ENCODE measurements around the gene SIRT2. TPM values are rescaled to one million over a fixed set of nuclear protein-coding genes. Genes with fewer than 3 reads are reported as not detected.
"Not testable (repeated sequence)": the region's sequence is repeated elsewhere in the genome, so short reads cannot be mapped to it uniquely, and the experiment has no call there.

The SIRT2 gene
- total RNA-seq, 1 donor from 2014 or later, result 40.3 TPM

DNA sequence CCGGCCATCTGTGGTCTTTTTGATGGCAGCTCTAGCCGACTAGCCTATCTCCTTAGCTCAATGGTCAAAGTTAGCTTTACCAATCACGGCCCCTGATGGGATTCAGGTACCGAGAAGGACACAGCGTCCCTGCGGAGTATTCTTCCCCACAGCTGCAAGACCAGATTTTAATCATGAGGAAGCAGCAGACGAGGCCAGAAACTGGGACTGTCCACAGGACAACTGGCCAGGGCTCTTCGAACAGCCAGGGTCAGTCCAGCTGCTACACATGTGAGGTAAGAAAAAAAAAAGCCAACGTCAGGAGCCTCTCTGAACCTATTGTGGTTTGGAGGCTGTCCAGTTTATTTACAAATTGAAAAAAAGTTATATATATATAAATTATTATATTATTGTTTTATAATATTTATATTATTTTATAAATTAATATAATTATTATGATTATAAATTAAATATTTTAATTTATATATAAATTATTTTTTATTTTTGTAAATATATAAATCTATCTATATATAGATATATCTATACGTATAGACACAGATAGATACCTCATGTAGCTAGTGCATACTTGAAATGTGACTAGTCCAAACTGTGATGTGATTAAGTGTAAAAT is 32.1 kb downstream of the SIRT2 start:
- ATAC-seq, result no peak

DNA sequence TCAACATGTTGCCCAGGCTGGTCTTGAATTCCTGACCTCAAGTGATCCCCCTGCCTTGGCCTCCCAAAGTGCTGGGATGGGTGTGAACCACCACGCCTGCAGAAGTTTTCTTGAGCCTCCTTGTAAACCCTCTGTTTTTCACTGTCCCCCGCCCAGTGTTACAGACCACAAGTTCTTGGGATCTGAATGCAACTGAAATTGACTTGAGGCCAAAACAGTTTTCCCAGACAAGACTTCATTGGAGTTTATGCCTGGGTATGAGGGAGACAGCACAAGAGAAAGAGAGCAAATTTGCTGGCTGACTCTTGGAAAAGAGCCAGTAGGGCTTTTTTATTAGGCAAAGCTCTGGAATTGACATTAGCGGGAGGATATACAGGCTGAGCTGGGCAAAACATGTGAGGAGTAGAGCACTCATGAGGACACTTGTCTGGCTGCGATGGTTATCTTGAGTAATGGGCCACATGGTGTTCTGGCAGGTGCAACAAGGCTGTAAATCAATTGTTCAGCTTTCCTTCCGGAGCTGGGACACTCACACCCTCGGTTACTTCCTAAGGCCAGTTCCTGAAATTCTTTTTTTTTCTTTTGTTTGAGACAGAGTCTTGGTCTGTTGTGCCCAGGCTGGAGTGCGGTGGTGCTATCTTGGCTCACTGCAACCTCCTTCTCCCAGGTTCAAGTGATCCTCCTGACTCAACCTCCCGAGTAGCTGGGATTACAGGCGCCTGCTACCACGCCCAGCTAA is 36.9 kb downstream of the SIRT2 start:
- peak; percentile 56 for ATAC-seq

DNA sequence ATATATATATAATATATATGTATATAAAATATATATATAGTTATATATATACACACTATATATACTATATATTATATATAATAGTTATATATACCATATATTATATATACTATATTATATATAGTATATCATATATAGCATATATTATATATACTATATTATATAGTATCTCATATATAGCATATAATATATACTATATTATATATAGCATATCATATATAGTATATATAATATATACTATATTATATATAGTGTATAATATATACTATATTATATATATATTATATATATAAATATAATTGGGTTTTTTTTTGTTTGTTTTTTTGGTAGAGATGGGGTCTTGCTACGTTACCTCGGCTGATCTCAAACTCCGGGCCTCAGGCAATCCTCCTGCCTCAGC is 38.0 kb downstream of the SIRT2 start:
- ATAC-seq, result no peak

DNA sequence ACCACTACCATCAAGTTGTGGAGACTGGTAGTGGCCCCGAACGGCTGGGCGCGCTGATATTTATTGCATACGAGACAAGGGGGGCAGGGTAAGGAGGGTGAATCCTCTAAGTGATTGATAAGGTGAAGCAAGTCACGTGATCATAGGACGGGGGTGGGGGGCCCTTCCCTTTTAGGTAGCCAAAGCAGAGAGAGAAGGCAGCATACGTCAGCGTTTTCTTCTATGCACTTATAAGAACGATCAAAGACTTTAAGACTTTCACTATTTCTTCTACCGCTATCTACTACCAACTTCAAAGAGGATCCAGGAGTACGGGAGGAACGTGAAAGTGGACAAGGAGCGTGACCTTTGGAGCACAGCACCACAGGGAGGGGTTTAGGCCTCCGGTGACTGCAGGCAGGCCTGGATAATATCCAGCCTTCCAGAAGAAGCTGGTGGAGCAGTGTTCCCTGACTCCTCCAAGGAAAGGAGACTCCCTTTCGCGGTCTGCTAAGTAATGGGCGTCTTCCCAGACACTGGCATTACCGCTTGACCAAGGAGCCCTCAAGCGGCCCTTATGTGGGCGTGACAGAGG is 39.7 kb downstream of the SIRT2 start:
- ATAC-seq, result not testable (repeated sequence)

DNA sequence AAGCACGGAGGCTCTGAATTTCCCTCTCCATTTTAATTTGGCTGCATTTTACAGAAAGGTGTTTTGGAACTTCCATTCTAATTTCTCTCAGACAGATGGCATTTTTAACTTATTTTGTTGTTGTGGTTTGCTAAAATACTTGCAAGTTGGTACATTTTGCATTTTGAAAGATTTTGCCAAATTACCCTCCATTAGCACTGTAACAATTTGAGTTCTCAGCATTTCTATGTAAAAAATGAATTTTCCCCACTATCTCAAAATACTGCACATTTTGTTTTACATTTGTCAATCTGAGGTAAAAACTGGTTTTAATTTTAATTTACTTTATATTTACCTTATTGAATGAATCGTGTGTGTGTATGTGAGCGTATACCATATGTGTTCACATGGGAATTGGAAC is 42.6 kb downstream of the SIRT2 start:
- no peak for ATAC-seq

DNA sequence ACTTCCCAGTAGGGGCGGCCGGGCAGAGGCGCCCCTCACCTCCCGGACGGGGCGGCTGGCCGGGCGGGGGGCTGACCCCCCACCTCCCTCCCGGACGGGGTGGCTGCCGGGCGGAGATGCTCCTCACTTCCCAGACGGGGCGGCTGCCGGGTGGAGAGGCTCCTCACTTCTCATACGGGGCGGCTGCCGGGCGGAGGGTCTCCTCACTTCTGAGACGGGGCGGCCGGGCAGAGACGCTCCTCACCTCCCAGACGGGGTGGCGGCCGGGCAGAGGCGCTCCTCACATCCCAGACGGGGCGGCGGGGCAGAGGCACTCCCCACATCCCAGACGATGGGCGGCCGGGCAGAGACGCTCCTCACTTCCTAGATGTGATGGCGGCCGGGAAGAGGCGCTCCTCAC is 43.7 kb downstream of the SIRT2 start:
- not testable (repeated sequence) for ATAC-seq

DNA sequence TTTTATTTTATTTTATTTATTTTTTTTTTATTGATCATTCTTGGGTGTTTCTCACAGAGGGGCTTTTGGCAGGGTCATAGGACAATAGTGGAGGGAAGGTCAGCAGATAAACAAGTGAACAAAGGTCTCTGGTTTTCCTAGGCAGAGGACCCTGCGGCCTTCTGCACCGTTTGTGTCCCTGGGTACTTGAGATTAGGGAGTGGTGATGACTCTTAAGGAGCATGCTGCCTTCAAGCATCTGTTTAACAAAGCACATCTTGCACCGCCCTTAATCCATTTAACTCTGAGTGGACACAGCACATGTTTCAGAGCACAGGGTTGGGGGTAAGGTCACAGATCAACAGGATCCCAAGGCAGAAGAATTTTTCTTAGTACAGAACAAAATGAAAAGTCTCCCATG is 44.5 kb downstream of the SIRT2 start:
- ATAC-seq, result not testable (repeated sequence)

DNA sequence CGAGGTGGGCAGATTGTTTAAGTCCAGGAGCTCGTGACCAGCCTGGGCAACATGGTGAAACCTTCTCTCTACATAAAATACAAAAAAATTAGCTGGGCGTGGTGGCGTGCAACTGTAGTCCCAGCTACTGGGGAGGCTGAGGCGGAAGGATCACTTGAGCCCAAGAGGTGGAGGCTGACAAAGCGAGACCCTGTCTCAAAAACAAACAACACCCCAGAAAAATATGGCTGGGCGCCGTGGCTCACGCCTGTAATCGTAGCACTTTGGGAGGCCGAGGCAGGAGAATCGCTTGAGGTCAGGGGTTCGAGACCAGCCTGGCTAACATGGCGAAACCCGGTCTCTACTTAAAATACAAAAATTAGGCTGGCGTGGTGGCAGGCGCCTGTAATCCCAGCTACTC is 46.2 kb downstream of the SIRT2 start:
- ATAC-seq, result no peak

DNA sequence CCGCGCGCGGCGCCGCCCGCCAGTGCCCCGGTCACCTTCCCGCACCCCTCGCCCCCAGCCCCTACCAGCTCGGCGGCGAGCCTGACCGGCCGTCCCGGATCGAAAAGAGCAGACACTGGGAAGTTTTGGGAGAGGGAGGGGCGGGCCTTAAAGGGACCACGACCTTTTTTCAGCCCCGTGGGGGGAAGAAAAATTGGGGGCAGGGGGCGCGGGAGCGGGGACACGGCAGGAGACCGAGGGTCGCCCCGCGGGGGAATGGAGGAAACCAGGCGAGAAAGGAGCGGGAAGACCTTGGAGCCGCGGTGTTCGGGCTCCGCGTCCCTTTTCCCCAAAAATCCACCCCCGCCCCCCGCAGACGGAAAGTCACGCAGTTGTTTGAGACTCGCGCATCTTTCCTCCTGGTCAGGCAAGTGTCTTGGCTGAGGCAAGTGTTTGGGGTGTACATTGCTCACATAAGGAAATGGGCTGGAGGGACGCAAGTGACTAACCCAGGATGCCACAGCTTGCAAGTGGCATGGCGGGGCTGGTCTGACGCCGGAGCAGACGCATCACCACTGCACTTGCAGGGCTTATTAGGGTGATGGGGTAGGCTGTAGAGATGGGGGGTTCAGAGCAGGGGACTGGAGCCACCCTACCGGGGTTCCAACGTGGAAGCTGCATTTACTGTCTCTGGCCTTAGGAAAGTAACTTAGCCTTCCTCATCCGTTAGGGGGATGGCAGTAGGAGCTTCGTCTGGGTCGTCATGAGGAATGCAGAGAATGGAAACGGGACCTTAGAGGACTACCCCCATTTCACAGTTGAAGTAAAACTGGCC is 47.0 kb downstream of the SIRT2 start:
- peak; percentile 3 for ATAC-seq

DNA sequence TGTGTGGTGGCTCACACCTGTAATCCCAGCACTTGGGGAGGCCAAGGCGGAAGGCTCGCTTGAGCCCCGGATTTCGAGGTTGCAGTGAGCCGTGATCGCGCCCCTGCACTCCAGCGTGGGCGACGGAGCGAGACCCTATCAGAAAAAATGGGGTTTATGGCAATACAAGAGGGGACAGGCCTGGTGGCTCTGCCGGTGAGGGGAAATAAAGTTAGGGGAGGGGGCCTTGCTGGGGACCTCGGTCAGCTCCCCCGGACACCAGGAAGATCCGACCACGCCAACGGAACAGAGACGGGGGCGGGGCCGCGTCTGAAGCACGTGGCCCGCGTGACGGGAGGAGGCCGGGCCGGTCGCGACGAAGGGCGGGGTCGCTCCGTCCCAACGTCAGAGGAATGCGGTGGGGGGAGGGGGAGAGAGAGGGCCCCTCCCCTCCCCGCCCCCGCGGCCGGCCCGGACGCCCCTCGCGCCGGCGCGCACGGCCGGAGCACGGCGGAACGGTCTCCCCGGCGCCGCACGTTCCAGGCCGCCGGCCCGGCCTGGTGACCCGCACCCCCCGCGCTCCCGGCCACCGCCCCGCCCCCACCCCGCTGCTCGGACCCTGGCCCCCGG is 47.7 kb downstream of the SIRT2 start:
- ATAC-seq, result peak; percentile 63

DNA sequence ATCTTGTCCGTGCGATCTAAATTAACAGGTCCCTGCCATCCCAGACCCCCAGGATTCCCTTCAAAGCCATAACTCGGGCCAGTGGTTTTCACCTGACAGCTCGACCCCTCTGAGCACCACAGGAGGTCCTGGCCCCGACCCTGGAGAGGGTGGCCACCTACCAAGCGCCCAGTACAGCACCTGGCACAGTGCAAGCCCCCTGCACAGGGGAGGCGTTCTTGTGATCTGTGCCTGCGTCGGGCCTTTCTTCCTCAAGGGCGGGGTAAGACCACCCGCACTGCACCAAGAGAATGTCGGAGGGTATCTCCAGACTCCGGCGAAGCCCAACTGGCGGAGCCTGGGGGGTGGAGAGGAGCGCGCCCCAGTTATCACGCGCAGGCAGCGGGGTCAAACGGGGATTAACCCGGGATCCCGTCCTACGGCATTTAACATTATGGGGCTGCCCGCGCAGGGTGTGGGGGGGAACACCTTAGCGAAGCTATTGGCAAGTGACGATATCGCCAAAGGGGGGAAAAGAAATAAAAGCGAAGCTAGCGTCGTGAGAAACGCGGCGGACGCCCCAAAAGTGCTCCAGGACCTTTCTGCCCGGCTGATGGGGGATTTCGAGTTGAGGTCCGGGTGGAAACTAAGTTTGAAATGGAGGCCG is 48.3 kb downstream of the SIRT2 start:
- no peak for ATAC-seq

DNA sequence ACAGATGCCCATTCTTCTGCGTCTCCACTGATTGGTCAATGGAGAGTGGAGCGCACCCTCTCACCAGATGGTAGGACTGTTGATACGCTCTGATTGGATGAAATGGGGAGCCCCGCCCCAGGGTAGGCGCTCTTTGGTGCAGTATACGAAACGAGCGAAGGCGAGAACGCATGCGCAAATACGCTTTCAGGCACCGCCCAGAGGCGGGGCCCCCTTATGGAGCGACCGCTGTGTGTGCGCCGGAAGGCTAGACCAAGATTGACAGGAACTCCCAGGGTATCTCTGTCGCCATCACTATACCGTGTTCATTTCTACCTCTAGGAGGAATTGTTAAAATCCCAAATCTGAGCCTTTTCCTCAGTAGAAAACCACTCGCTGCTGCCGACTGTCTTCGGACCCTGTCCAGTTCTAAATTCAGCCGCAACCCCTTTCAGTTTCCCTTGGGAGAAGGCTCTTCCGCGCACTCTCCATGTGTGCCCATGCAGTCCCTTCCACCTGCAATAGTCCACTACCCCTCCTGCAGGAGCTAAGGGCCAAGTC is 48.9 kb downstream of the SIRT2 start:
- ATAC-seq, result peak; percentile 87

DNA sequence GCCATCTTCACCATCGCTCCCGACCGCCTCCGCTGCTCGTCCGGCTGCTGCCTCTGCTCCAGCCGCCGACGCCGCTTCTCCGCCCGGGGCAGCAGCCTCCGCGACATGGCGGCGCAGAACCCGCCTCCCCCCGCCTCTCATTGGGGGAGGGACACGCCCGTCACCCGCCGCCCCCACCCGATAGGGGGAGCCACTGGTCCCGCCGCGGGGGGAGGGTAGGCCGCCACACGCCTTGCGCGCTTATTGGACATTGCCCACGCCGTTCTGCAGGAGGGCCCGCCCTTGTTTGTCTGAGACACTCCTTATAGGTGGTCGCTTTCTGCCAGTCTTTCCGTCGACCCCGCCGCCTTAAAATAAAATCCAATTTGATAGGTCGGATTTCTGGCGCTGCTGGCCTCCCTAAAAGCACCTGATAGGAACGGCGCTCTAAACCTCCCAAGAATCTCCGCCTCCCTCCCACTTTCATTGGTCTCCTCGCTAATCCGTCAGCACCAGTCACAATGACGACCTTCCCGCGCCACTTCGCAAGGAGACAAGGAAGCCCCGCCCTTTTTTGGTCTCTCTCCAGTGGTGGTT is 49.5 kb downstream of the SIRT2 start, which contains the start of gene HNRNPL:
Gene HNRNPL (minus strand): TSS at position 127 of the 576 bp plus-strand sequence. CDS start 20 bp downstream, at position 107.
- ATAC-seq, result peak; percentile 82

DNA sequence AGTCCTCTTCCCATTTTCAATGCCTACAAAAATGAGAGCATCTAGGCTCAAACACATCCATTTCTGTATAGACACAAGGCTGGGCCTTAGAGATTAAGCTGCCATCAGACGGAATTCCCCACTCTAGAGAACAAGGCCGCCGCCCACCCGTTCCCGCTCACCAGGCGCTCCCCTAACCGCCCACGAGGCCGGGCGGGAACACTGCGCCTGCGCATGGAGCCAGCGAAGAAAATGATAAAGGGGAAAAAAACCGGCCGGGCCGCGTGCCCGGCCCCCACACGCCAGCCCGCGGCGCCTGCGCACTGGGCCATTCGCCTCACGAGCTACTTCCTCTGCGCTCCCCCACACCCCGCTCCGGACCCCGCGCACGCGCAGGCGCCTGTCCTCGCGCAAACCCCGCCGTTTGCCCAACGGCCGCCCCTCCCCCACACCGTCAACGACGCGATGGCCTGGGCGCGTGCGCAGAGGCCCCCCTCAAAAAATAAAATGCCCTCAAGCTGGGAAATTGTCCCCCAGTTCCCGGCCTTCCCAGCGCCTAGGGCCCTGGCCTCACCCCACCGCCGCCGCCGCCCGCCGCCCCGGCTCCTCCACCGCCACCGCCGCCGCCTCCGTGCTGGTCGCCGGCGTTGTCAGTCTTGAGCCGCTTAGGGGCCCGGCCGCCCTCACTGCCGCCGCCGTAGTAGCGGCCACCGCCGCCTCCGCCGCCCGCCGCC is 50.1 kb downstream of the SIRT2 start:
- peak; percentile 58 for ATAC-seq

DNA sequence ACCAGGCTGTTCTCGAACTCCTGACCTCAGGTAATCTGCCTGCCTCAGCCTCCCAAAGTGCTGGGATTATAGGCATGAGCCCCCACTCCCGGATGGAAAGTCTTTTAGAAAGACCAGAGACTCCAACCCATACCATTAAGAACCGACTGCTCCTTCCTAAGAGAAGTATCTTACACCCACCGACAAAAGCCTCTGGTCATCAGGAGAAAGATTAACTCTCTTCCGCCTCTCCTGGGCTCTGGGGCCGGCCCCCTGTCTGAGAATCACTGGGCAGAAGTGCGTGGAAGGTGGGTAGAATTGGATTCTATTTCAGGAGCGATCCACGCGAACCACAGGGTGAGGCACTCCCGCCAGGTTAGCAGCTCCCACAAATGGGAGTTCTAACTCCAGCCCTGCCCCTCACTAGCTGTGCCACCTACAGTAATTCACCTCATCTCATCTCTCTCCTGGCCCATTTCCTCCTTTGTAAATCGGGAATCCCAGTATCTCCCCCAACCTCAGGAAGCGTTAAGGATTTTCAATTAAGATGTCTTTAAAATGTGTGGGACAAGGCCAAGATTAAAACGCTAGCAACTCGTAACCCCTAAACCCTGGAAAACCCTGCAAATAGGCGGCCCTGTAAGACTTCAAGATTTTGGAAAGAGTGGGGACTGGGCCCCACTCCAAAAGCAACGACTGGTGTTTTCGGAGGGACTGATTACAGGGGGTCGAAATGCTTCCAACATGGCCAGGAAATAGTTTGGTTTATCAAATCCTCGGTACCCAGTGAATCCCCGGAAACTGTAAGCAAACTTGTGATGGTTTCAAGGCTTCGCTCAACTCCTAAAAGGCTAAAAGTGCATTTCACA is 50.9 kb downstream of the SIRT2 start:
- ATAC-seq, result no peak

DNA sequence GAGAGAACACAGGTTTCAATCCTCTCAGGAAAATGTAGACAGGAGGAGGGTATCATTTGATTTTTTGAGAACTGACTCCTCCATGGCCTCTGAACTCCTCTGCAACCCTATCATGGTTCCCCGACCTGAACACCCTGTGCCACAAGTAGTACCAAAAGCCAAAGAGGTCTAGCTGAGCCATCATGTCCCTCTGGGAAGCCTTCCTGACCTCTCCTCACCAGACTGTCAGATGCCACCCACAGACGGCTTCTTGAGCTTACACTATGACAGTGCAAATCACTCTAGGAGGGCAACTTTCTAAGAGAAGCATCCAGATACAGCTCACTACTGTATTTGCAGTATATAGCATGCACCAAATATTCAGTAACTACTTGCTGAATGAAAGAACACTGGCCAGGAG is 53.3 kb downstream of the SIRT2 start:
- no peak for ATAC-seq

DNA sequence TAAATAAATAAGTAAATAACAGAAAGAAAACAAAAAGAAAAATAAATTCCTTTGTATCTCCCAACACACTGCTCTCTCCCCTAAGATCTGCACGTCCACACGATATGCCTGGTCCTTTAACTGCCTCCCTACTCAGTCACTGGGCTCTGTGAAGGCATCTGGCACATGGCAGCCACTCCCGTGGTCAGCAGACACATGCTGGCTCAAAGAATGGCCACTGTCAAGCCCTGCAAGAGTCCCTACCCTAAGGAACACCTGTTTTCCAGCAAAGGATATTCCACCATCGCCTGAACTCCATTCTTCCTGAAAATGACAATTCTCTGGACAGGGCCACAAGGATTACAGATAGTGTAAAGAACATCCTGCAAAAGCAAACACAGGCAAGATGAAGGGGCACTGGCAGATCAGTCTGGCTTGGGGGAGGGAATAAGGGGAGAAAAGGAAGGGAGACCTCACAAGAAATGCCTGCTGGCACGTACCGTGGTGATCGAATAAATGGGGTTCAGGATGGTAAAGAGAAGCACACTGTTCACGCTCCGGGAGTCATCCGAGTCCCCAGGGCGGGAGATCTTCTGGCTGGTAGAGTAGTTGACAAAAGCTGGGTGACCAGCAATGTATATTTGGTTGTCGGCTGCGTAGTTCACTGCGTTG is 53.9 kb downstream of the SIRT2 start:
- no peak for ATAC-seq

DNA sequence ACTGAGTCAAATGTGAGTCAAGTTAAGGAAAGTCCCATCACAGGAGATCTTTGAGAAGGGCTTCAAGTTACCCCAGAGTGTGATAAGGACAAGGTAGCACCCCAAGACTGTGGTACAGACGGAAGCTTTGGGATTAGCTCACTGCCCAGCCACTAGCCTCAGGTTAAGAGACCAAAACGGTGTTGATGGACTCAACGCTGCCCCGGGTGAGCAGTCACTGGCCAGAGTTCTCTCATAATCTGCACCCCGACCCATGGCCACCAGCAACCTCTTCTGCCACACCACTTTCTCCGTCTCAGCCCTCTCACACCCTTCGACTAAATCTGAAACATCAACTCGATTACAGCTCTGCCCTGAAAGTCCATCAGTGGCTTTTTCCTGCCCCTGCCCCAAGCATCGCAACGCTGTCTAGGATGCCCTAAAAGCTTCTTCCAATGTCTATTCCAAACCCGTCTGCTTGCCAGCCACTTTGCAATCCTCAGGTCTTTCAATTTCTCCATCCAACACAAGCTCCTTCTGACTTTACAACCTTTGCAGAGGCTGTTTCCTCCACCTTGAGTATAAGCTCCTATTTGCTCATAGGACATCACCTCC is 55.2 kb downstream of the SIRT2 start:
- ATAC-seq, result no peak
